NCI-H128 (cell line): ENCODE results near the gene STS.

Source experiments
- DNase-seq: peaks from one replicate; lab custom pipeline; 2025; ENCODE audit not compliant: unreplicated experiment; lab: John Stamatoyannopoulos, UW

Gene STS

GRCh38 chrX:7147413-7147977, at the start of gene STS:
Gene STS (plus strand): TSS chrX:7147712. CDS start chrX:7253200, 105,488 bp downstream.
- DNase-seq, result no peak

GRCh38 chrX:7100022-7100421, 47.5 kb upstream of the STS start:
- no peak for DNase-seq

- no peak for DNase-seq
These were observed 45.4 kb upstream of the STS start for GRCh38 chrX:7102119-7102518.

GRCh38 chrX:7106649-7107048, 40.9 kb upstream of the STS start:
- no peak for DNase-seq

GRCh38 chrX:7108030-7108429, 39.5 kb upstream of the STS start:
- no peak for DNase-seq

GRCh38 chrX:7109049-7109531, 38.4 kb upstream of the STS start:
- DNase-seq, result no peak

- no peak for DNase-seq
These were observed 37.4 kb upstream of the STS start for GRCh38 chrX:7109838-7110793.

GRCh38 chrX:7110821-7111276, 36.7 kb upstream of the STS start:
- DNase-seq, result no peak

GRCh38 chrX:7111518-7111917, 36.0 kb upstream of the STS start:
- DNase-seq, result no peak

GRCh38 chrX:7112071-7112470, 35.4 kb upstream of the STS start:
- DNase-seq, result no peak

- DNase-seq, result no peak
These were observed 32.0 kb upstream of the STS start for GRCh38 chrX:7115557-7115956.

GRCh38 chrX:7116081-7116480, 31.4 kb upstream of the STS start:
- DNase-seq, result no peak

GRCh38 chrX:7117587-7117986, 29.9 kb upstream of the STS start:
- DNase-seq, result no peak

- no peak for DNase-seq
These were observed 27.3 kb upstream of the STS start for GRCh38 chrX:7119950-7120877.

- DNase-seq, result no peak
These were observed 26.7 kb upstream of the STS start for GRCh38 chrX:7120878-7121219.

- DNase-seq, result no peak
These were observed 20.5 kb upstream of the STS start for GRCh38 chrX:7127056-7127455.

- DNase-seq, result no peak
These were observed 15.9 kb upstream of the STS start for GRCh38 chrX:7131621-7132020.

GRCh38 chrX:7132335-7133049, 15.0 kb upstream of the STS start:
- no peak for DNase-seq

- DNase-seq, result no peak
These were observed 14.5 kb upstream of the STS start for GRCh38 chrX:7133050-7133440.

- DNase-seq, result no peak
These were observed 12.5 kb upstream of the STS start for GRCh38 chrX:7134981-7135380.
